KMS-11 (cell line): ENCODE measurements around the gene TEX264.

Source experiments
- H2AFZ ChIP-seq: fragments of 200-600 bp; sonication (generic); 2 replicates; pipeline ENCODE4 v1.6.1; 2016; ENCODE audit warnings: antibody characterized with exemption, mixed run types, low read depth
- H3K27ac ChIP-seq: fragments of 200-600 bp; sonication (generic); 2 replicates; pipeline ENCODE4 v1.6.1; 2016; ENCODE audit warnings: mild to moderate bottlenecking, mixed run types
- H3K27me3 ChIP-seq: fragments of 200-600 bp; sonication (generic); 2 replicates; pipeline ENCODE4 v1.6.1; 2017; ENCODE audit warnings: mild to moderate bottlenecking, low read depth, mixed run types, moderate library complexity; ENCODE audit not compliant: insufficient read depth
- H3K36me3 ChIP-seq: fragments of 200-600 bp; sonication (generic); 2 replicates; pipeline ENCODE4 v1.6.1; 2017; ENCODE audit warnings: mild to moderate bottlenecking, mixed run types; ENCODE audit not compliant: insufficient read depth
- H3K4me1 ChIP-seq: fragments of 200-600 bp; sonication (generic); 2 replicates; pipeline ENCODE4 v1.6.1; 2016; ENCODE audit warnings: mild to moderate bottlenecking, low read depth, mixed run types; ENCODE audit not compliant: poor library complexity, severe bottlenecking
- H3K4me2 ChIP-seq: fragments of 200-600 bp; sonication (generic); 2 replicates; pipeline ENCODE4 v1.7.0; 2016; ENCODE audit warnings: mild to moderate bottlenecking, mixed run types
- H3K4me3 ChIP-seq: fragments of 200-600 bp; sonication (generic); IDR thresholded peaks from 2 replicates; pipeline ENCODE4 v1.6.1; 2017; ENCODE audit warnings: low read depth, low read length, mixed read lengths; ENCODE audit not compliant: insufficient read depth
- H3K79me2 ChIP-seq: fragments of 200-600 bp; sonication (generic); 2 replicates; pipeline ENCODE4 v1.6.1; 2016; ENCODE audit warnings: low read depth, mixed run types; ENCODE audit not compliant: insufficient read depth
- H3K9ac ChIP-seq: fragments of 200-600 bp; sonication (generic); 2 replicates; pipeline ENCODE4 v1.6.1; 2016; ENCODE audit warnings: mild to moderate bottlenecking, mixed run types
- H4K20me1 ChIP-seq: fragments of 200-600 bp; sonication (generic); 2 replicates; pipeline ENCODE4 v1.6.1; 2016; ENCODE audit warnings: mild to moderate bottlenecking, mixed run types; ENCODE audit not compliant: insufficient read depth
- TF ChIP-seq, protein P1 (sequence below): fragments of 200-600 bp; sonication (generic); conservative IDR thresholded peaks from 2 replicates; pipeline ENCODE4 v1.6.1; 2017; ENCODE audit warnings: low read depth, mild to moderate bottlenecking, antibody characterized with exemption, low read length, moderate library complexity, mixed read lengths

The TEX264 gene

DNA sequence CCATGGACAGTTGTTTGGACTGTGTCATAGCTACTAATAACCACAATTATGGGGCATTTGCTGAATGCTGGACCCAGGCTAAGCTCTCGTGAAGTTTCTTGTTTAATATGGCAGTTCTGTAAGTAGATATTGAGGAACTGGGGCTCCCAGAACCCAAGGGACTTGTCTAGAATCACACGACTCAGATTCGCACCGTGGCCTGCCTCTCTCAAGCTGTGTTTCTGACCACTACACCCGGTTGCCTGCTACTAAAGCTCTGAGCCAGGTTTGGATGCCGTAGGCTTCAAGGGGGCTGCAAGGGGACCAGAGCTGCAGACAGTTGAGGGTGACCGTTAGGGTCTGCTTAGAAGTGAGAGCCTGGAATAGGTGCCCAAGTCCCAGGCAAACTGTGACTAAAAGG lies 11.5 kb downstream of the TEX264 start:
- H3K4me2 ChIP-seq: no peak overlapping the region
- no peaks in the 10 kb centered on the region for H3K27me3 ChIP-seq
- H3K27ac ChIP-seq: no peak overlapping the region
- H3K36me3 ChIP-seq: no peaks in the 10 kb centered on the region
- H4K20me1 ChIP-seq: no peaks in the 10 kb centered on the region
- H3K9ac ChIP-seq: no peak overlapping the region
- TF ChIP-seq, protein P1, sequence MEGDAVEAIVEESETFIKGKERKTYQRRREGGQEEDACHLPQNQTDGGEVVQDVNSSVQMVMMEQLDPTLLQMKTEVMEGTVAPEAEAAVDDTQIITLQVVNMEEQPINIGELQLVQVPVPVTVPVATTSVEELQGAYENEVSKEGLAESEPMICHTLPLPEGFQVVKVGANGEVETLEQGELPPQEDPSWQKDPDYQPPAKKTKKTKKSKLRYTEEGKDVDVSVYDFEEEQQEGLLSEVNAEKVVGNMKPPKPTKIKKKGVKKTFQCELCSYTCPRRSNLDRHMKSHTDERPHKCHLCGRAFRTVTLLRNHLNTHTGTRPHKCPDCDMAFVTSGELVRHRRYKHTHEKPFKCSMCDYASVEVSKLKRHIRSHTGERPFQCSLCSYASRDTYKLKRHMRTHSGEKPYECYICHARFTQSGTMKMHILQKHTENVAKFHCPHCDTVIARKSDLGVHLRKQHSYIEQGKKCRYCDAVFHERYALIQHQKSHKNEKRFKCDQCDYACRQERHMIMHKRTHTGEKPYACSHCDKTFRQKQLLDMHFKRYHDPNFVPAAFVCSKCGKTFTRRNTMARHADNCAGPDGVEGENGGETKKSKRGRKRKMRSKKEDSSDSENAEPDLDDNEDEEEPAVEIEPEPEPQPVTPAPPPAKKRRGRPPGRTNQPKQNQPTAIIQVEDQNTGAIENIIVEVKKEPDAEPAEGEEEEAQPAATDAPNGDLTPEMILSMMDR: no peak
- H2AFZ ChIP-seq: no peak overlapping the region
- no peak overlapping the region for H3K4me3 ChIP-seq
- peaks cover 18% of the 10 kb centered on the region for H3K4me1 ChIP-seq
- H3K79me2 ChIP-seq: no peaks in the 10 kb centered on the region

DNA sequence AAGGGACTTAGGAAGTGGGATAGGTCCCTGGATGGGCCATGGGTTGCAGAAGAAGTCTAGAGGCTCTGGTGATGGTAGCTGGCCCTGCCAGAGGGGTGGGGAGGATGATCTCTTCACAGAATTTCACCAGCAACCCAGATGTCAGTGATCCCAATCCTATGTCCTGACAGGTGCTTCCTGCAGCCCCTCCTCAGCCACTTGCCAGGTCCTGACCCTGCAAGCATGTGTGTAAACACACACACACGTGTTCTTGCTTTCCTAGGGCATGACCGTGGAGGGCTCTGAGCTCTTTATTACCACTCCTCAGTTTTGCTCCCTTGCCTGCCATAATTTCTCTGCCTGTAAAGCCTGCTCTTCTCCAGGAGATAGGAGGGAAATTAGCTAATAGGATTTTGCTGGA lies 12.5 kb downstream of the TEX264 start:
- Histone ChIP-seq H3K4me3 (no peak overlapping the region), H3K27me3 (no peaks in the 10 kb centered on the region), H3K27ac (no peak overlapping the region), H3K4me2 (no peak overlapping the region), H3K9ac (no peak overlapping the region), H3K4me1 (peaks cover 18% of the 10 kb centered on the region), H3K36me3 (no peaks in the 10 kb centered on the region), H2AFZ (no peak overlapping the region), H3K79me2 (no peaks in the 10 kb centered on the region), H4K20me1 (no peaks in the 10 kb centered on the region)
- TF ChIP-seq, protein P1: no peak

DNA sequence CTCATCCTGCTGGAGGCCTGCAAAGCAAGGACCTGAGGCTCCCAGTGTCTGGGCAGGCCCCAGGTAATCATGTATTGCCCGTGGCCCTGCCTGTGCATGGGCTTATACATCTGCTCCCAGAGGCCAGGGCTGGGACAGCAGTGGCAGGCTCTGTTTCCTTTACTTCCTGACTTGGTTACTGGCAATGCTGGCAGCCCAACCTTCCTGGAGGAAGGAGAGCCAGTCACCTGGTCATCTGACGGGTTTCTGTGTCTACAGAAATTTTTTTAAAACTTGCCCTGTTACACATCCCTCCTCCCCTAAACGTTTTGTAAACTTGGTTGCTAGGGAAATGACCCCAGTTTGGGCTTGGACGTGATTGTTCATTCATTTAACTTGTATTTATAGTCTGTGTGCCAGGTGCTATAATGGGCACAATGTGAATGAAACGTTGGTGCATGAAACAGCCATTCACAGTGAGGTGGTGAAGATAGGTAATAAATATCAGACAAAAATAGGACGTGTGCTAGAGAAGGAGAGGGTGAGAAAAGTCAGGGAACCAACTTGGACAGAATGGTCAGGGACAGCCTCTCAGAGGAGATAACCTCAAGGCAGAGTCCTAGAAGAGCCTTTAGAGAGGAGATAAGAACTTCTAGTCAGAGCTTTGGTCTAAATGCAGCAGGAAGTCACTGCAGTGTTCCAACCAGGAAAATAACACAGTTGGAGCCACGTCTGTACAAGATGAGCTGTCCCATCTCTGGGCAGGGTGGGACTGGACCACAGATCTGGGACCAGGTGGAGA lies 14.1 kb downstream of the TEX264 start:
- TF ChIP-seq, protein P1: no peak
- no peak overlapping the region for H2AFZ ChIP-seq
- no peaks in the 10 kb centered on the region for H3K79me2 ChIP-seq
- no peak overlapping the region for H3K4me2 ChIP-seq
- no peak overlapping the region for H3K27ac ChIP-seq
- H3K27me3 ChIP-seq: no peaks in the 10 kb centered on the region
- H3K4me1 ChIP-seq: peaks cover 18% of the 10 kb centered on the region
- no peak overlapping the region for H3K4me3 ChIP-seq
- H3K36me3 ChIP-seq: no peaks in the 10 kb centered on the region
- H4K20me1 ChIP-seq: no peaks in the 10 kb centered on the region
- no peak overlapping the region for H3K9ac ChIP-seq

DNA sequence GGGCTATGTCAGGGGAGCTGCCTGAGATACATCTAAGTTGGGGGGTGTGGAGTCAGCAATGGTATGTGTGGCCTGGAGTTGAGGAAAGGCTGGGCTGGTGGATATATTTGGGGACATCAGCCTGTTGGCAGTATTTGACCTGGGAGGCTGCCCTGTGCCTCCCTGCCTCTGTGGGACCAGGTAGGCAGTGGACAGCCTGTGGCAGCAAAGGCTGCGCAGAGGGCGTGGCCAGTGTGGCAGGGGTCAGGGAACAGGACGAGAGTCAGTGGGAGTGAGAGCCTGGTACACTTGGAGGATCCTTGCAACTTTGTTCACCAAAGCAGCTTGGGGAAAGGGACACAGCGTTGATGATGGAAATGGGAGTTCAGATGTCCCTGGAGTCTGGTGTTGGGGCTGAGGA lies 15.0 kb downstream of the TEX264 start:
- no peak overlapping the region for H3K27ac ChIP-seq
- H3K27me3 ChIP-seq: no peaks in the 10 kb centered on the region
- no peak overlapping the region for H2AFZ ChIP-seq
- H3K4me2 ChIP-seq: no peak overlapping the region
- H4K20me1 ChIP-seq: no peaks in the 10 kb centered on the region
- no peak overlapping the region for H3K9ac ChIP-seq
- TF ChIP-seq, protein P1: no peak
- H3K79me2 ChIP-seq: no peaks in the 10 kb centered on the region
- H3K4me3 ChIP-seq: no peak overlapping the region
- H3K36me3 ChIP-seq: no peaks in the 10 kb centered on the region
- H3K4me1 ChIP-seq: peaks cover 14% of the 10 kb centered on the region
